Activated CD4-positive, alpha-beta T cell treated with anti-CD3 and anti-CD28 coated beads for 1 hour (primary cell): ENCODE results near the gene LAMA3.

Experiments
- DNase-seq: peaks from one replicate; pipeline ENCODE4 v3.0.0-alpha.2; 2020

LAMA3 gene

GRCh38 chr18:23825496-23825895 is 136.2 kb downstream of the LAMA3 start:
- no peak for DNase-seq

- DNase-seq = no peak
These were observed 136.7 kb downstream of the LAMA3 start for GRCh38 chr18:23825978-23826405.

GRCh38 chr18:23826850-23827620 is 137.8 kb downstream of the LAMA3 start:
- no peak for DNase-seq

- no peak for DNase-seq
These were observed 138.4 kb downstream of the LAMA3 start for GRCh38 chr18:23827681-23828080.

- DNase-seq = peak; percentile 17
These were observed 139.2 kb downstream of the LAMA3 start for GRCh38 chr18:23828426-23828825.

GRCh38 chr18:23832911-23833310 is 143.7 kb downstream of the LAMA3 start:
- no peak for DNase-seq

GRCh38 chr18:23833714-23834113 is 144.5 kb downstream of the LAMA3 start:
- no peak for DNase-seq

- no peak for DNase-seq
These were observed 145.8 kb downstream of the LAMA3 start for GRCh38 chr18:23835091-23835490.

- DNase-seq = no peak
These were observed 146.3 kb downstream of the LAMA3 start for GRCh38 chr18:23835506-23835905.

- no peak for DNase-seq
These were observed 148.3 kb downstream of the LAMA3 start for GRCh38 chr18:23837591-23837990.

GRCh38 chr18:23838233-23838632 is 149.0 kb downstream of the LAMA3 start:
- no peak for DNase-seq

- DNase-seq = no peak
These were observed 149.6 kb downstream of the LAMA3 start for GRCh38 chr18:23838801-23839366.

GRCh38 chr18:23842305-23842704 is 153.1 kb downstream of the LAMA3 start:
- DNase-seq = no peak

- no peak for DNase-seq
These were observed 155.9 kb downstream of the LAMA3 start for GRCh38 chr18:23844991-23845680.

GRCh38 chr18:23845988-23846630 is 156.9 kb downstream of the LAMA3 start:
- DNase-seq = no peak

GRCh38 chr18:23847321-23847986 is 158.2 kb downstream of the LAMA3 start:
- no peak for DNase-seq

GRCh38 chr18:23849141-23849540 is 159.9 kb downstream of the LAMA3 start:
- no peak for DNase-seq

- no peak for DNase-seq
These were observed 161.0 kb downstream of the LAMA3 start for GRCh38 chr18:23850215-23850614.

- DNase-seq = no peak
These were observed 162.3 kb downstream of the LAMA3 start for GRCh38 chr18:23851470-23852002.

- no peak for DNase-seq
These were observed 163.2 kb downstream of the LAMA3 start for GRCh38 chr18:23852236-23853045.

- no peak for DNase-seq
These were observed 164.4 kb downstream of the LAMA3 start for GRCh38 chr18:23853448-23854195.
